Measurements from ENCODE around the gene ZNF25.

- no peak for TF ChIP-seq POLR2A (IDR thresholded peaks at IDR 0.05; ENCODE audit: low read depth, low read length)
- TF ChIP-seq POLR2AphosphoS5 (IDR thresholded peaks at IDR 0.05; ENCODE audit: low read depth, low read length) = no peak
Observed at GRCh38 chr10:37952926-37953325, 23.5 kb downstream of the ZNF25 start.

All from GM12891 (cell line).